COR-L47 (cell line): ENCODE measurements around the gene PLA2G2F.

ENCODE experiments used
- DNase-seq: peaks from one replicate; lab custom pipeline; 2025; lab: John Stamatoyannopoulos, UW

PLA2G2F gene, protein sequence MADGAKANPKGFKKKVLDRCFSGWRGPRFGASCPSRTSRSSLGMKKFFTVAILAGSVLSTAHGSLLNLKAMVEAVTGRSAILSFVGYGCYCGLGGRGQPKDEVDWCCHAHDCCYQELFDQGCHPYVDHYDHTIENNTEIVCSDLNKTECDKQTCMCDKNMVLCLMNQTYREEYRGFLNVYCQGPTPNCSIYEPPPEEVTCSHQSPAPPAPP

DNA sequence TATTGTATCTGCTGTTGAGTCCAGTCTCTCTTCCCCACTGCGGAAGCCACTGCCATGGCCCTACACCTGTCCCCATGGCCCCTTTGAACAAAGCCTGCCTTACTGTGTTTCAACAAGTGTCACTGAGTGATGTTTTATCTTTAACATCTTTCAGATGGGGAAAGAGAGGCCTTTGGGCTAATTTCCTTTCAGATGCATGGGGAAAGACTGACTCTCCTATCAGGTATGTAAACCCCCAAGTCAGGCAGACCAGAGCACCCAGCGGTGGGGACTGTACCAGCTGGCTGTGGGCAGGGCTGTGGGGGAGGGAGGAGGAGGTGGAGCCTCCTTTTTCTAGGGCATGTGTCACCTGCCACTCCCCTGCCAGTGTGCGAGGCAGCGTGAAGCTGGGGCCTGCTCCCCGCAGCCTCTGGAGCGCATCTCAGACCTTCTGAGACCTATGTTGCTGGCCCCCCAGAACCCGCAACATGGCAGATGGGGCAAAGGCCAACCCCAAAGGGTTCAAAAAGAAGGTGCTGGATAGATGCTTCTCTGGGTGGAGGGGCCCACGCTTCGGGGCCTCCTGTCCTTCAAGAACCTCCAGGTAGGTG lies at the start of gene PLA2G2F:
Gene PLA2G2F, plus strand, starts transcription at position 363 of the 590 bp plus-strand sequence. Its CDS starts 105 bp downstream, at position 468.
- DNase-seq, result no peak

- DNase-seq, result no peak
Observed at GRCh38 chr1:20089328-20090077, 49.6 kb upstream of the PLA2G2F start.

DNA sequence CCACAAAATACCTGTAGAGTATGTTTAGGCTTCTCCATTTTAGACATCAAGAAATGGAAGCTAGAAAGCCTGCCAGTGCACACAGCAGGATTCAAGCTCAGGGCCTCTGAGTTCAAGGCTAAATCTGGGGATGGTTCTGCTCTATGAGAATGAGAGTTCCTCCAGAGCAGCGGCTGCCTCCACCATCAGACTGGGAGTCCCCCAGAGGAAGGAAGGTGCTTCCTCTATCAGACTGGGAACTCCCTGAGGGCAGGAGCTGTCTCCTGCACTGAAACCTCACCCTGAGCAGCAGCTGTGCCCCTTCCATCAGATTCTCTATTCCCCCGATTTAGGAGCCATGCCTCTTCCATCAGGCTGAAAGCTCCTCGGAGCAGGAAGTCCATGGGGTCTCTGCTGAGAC lies 49.0 kb upstream of the PLA2G2F start:
- DNase-seq, result no peak

DNA sequence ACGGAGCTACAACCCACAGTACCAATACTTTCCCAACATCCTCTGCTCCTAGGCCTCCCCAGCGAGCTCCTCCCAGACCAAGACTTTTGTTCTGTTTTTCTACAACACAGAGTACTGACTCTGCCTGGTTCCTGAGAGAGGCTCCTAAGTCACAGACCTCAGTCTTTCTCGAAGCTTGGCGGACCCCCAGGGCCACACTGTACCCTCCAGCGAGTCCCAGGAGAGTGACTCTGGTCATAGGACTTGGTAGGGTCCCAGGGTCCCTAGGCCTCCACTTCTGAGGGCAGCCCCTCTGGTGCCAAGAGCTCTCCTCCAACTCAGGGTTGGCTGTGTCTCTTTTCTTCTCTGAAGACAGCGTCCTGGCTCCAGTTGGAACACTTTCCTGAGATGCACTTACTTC lies 48.5 kb upstream of the PLA2G2F start:
- DNase-seq, result no peak

- DNase-seq, result no peak
Observed at GRCh38 chr1:20093303-20093702, 45.8 kb upstream of the PLA2G2F start.

DNA sequence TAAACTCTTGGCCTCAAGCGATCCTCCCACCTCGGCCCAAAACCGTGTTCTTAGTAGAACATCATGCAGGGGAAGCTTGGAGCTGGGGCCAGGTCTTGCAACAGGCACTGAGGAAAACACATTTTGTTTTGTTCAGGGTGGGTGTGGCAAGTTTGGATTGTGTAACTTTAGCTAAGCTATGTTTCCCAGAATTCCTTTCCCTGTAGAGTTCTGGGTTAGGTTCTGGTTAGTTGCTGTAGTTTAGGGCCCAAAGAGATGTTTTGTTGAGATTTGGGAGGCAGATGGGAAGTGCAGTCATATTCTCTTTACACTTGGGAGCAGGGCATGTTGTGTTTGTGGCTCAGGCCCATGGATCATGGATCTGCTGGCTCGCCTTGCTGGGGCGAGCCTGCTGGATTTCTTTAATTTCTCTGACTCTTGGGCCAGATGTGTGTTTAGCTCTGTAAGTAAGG lies 45.2 kb upstream of the PLA2G2F start:
- no peak for DNase-seq

GRCh38 chr1:20095564-20096434 lies 43.3 kb upstream of the PLA2G2F start:
- DNase-seq, result no peak

DNA sequence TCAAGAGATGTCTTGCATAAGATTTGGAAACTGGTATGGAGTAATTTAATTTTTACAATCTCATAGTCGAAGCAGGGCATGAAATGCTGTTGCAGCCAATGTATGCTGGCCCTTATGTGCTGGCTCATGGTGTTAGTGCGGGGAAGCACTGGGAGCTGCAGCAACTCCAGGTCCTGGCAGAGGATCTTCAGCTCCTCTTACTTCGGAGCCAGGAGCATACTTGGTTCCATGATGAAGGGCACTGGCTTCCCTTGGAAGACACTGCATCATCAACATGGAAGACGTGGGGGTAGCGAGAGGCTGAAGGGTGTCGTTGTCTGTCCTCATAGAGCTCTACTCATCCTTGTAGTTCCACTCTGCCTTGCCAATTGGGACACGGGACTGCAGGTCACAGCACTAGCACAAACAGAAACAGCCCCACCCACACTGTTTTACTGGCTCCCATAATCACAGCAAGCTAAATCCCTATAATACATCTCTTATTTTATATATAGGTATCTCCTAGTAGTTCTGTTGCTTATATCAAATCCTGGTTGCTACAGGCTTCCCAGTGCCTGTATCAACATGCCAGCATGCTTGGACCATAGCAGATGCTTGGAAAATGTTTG lies 42.2 kb upstream of the PLA2G2F start:
- no peak for DNase-seq

- DNase-seq, result no peak
Observed at GRCh38 chr1:20099533-20099932, 39.6 kb upstream of the PLA2G2F start.

DNA sequence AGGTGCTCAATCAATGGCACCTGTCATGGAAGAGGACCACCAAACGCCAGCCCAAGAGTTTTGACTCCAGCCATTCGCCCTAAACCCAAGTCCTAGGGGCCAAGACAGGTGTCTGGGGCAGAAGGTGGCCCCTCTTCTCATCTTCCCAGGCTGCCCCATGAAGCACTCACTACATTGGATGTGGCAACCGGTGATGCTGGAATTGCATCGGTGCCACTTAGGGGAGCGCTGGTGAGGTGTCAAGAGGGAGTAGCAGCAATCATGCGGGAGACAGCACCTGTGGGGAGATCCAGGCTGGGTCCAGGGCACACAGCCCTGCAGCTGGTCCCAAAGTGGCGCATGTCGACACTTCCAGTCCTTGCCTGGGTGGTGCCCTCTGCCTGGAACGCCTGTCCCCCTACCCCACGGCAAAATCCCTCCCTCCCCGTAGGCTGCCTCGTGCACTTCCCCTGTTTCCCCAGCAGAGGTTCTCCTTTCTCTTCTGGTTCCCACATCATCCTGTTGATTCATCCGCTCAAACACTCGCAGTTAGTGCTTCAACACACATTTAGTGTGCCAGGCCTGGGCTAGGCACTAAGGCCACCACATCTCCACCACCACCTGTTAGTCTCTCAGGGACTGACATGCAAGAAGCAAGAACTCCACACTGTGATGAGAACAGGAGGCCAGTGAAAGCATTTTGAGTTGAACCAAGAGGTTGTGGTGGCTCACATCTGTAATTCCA lies 38.3 kb upstream of the PLA2G2F start:
- DNase-seq, result peak; percentile 21

- DNase-seq, result no peak
Observed at GRCh38 chr1:20102875-20103274, 36.2 kb upstream of the PLA2G2F start.

DNA sequence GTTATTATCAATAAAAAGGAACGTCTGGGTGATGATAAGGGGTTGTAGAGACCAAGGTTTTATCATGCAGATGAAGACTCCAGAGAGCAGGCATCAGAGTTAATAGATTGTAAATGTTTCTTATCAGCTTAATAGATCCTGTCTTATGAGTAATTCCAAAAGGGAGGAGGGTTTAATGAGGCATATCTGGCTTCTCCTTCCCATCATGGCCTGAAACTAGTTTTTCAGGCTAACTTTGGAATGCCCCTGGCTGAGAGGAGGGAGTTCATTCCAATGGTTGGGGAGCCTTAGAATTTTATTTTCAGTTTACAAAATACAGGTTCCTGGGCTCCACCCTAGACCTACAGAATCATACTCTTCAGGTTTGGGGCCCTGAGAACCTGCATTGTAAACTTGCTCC lies 33.3 kb upstream of the PLA2G2F start:
- DNase-seq, result no peak

GRCh38 chr1:20107351-20107750 lies 31.8 kb upstream of the PLA2G2F start:
- DNase-seq, result no peak

GRCh38 chr1:20107796-20108195 lies 31.3 kb upstream of the PLA2G2F start:
- DNase-seq, result no peak

GRCh38 chr1:20108366-20109123 lies 30.6 kb upstream of the PLA2G2F start:
- DNase-seq, result no peak

DNA sequence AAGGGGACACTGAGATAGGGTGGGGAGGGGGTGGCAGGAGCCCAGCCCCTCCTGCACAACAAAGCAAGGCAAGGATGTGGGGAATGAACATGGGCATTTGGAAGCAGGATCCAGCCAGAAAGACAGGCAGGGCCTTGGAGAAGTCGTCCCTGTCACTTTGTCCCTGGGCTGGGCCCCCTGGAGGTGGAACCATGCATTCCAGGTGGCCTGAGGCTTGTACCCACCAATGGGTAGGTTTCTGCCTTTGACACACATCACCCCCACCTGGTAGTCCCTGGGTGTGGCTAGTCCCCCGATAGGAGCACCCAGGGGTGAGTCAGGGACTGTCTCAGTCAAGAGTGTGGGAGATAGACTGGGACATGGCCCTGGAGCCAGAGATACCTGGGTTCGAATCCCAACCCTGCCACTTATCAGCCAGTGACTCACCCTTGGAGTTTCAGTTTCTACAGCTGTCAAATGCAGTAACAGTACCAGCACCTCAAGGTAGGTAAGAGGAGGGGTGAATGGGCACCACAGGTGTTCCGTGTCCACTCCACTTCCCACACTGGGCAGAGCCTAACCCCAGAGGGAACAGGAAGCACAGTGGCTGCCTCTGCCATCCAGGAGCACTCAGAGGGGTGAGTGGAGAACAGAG lies 29.8 kb upstream of the PLA2G2F start:
- no peak for DNase-seq

GRCh38 chr1:20110679-20111078 lies 28.4 kb upstream of the PLA2G2F start:
- no peak for DNase-seq

- DNase-seq, result no peak
Observed at GRCh38 chr1:20111452-20111851, 27.7 kb upstream of the PLA2G2F start.

DNA sequence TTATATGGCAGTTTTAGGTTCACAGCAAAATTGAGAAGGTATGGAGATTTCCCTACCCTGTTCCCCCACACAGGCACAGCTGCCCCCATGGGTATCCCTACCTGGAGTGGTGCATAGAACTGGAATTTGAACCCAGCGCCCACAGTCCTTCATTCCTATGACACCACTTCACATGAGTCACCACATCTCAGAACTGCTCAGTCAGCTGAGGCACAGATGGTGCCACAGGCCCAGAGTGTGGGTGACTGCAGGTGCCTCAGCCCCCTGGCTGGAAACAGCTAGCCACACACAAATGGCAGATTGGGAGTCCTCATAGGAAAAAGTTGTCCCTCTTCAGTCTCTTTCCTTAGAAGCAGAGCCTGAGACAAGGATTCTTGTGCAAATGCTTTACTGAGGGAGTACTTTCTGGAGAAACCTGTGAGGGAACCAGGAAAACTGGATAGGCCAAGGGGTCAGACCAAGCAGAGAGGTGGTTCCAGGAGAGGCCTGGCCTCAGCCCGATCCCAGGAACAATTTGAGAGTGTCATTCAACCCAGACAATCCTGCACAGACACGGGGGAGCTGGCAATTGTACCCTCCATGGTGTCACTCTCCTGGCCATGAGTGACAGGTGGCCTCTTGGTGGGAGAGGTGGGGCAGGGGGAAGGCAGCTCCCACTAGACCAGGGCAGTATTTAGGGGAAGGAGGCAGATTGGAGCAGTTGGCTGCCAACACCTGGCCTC lies 26.7 kb upstream of the PLA2G2F start:
- DNase-seq, result no peak
